Body of pancreas (tissue), 4 donors: Measurements from ENCODE around the gene SCNN1A. TPM values are rescaled to one million over a fixed set of nuclear protein-coding genes. Genes with fewer than 3 reads are reported as not detected.
"Not testable (repeated sequence)": the region's sequence is repeated elsewhere in the genome, so short reads cannot be mapped to it uniquely, and the experiment has no call there.

Experiments used
- ATAC-seq: fragments of 150-250 bp; one replicate; pipeline ENCODE4 v1.9.1; 2016
- DNase-seq, 4 donors: peaks; one replicate each; pipeline ENCODE4 v3.0.0-alpha.2; 2019
- H3K27ac ChIP-seq, 4 donors: fragments of 200-600 bp; sonication (generic); 1 replicate in 3 of 4; 2 replicates in 1 of 4; pipeline versions ENCODE4 v1.5.1 to v1.6.1; 2016 to 2019; ENCODE audit warnings: mild to moderate bottlenecking in 1 of 4, mixed read lengths in 1 of 4, moderate library complexity in 1 of 4
- H3K27me3 ChIP-seq, 2 donors: fragments of 200-600 bp; sonication (generic); one replicate each; pipeline ENCODE4 v1.6.0; 2016; ENCODE audit warnings: mild to moderate bottlenecking in 1 of 2
- H3K36me3 ChIP-seq, 2 donors: fragments of 200-600 bp; sonication (generic); replicated peaks in 1 of 2; 2 replicates each; pipeline ENCODE4 v1.5.1; 2016; ENCODE audit warnings: low read depth in 2 of 2; ENCODE audit not compliant: insufficient read depth in 1 of 2
- H3K4me1 ChIP-seq: fragments of 200-600 bp; sonication (generic); one replicate; pipeline ENCODE4 v1.6.0; 2016
- H3K4me3 ChIP-seq, 2 donors: fragments of 200-600 bp; sonication (generic); 1 replicate in 1 of 2; 2 replicates in 1 of 2; pipeline ENCODE4 v1.5.1; 2016 to 2019
- H3K9me3 ChIP-seq, 3 donors: fragments of 200-600 bp; sonication (generic); 1 replicate in 2 of 3; 2 replicates in 1 of 3; pipeline ENCODE4 v1.5.1; 2016
- POLR2A ChIP-seq, 3 donors: fragments of 450-650 bp; IDR thresholded peaks; one replicate each; pipeline ENCODE4 v1.6.1; 2016; ENCODE audit warnings: antibody characterized with exemption in 3 of 3, mild to moderate bottlenecking in 2 of 3
- WGBS, 2 donors: methylation state at CpG; one replicate each; pipeline ENCODE4 v1.1.5; 2017; 5-methylcytosine and 5-hydroxymethylcytosine counted together
- intact Hi-C: fragments of 100-400 bp; cut with DNase I; formaldehyde crosslinking; loops from one replicate; pipeline ENCODE4 v1.15.1; 2023
- total RNA-seq, 2 donors: library from RNA; depleted of rRNA; stranded (reverse); fragments of >200 nt; gene quantifications; one replicate each; pipeline ENCODE4 v1.1.0, GENCODE V29; 2016
- TF ChIP-seq, protein P1 (sequence below), 7 experiments: fragments of 450-650 bp in 4 of 7; fragments of 200-600 bp in 3 of 7; sonication (generic) in 3 of 7; IDR thresholded peaks; one replicate each; pipeline ENCODE4 v1.5.1; 2016 to 2019; ENCODE audit warnings: antibody characterized with exemption in 7 of 7

Gene SCNN1A
- total RNA-seq, 2 donors from 2014 or later: 62.5 to 112 TPM

DNA sequence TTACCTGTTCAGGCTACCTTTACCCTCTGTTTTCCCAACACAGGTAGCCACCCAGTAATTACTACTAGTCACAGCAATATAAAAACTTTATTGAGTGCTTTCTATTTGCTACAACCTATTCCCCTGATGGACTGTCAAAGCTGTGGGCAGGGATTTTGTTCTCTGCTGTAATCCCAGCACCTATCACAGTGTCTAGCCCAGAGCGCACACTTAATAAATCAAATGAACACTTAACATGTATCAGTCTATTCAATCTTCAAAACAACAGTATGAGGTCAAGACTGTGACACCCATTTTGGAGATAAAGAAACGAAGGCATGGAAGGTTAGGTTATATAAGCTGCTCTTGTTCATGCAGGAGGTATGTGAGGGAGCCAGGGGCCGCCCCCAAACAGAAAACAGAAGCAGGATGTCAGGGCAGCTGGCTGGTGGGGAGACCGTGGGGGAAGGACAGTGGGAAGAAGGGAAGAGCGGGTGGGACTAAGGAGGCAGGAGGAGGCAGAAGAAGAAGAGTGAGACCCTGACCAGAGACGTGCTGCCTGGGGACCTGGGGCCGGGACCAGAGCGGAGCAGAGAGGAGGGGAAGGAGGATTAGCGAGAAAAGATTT is 35.2 kb downstream of the SCNN1A start:
- no peaks in the 10 kb centered on the region for H3K27me3 ChIP-seq
- H3K4me3 ChIP-seq: peak overlapping the region in 1 of 2 donors; percentile 68
- 5 to 10% methylated on average over 9 of the region's 9 CpGs for WGBS, 2 donors
- no peaks in the 10 kb centered on the region for H3K9me3 ChIP-seq
- DNase-seq (peak in 1 of 4 donors; percentile 48), ATAC-seq (no peak)
- intact Hi-C loops: no loop called here
- H3K27ac ChIP-seq: peak overlapping the region; percentile 62 to 98 (median 94)
- TF ChIP-seq, protein P1, sequence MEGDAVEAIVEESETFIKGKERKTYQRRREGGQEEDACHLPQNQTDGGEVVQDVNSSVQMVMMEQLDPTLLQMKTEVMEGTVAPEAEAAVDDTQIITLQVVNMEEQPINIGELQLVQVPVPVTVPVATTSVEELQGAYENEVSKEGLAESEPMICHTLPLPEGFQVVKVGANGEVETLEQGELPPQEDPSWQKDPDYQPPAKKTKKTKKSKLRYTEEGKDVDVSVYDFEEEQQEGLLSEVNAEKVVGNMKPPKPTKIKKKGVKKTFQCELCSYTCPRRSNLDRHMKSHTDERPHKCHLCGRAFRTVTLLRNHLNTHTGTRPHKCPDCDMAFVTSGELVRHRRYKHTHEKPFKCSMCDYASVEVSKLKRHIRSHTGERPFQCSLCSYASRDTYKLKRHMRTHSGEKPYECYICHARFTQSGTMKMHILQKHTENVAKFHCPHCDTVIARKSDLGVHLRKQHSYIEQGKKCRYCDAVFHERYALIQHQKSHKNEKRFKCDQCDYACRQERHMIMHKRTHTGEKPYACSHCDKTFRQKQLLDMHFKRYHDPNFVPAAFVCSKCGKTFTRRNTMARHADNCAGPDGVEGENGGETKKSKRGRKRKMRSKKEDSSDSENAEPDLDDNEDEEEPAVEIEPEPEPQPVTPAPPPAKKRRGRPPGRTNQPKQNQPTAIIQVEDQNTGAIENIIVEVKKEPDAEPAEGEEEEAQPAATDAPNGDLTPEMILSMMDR (IDR thresholded peaks at IDR 0.05): no peak
- TF ChIP-seq POLR2A (IDR thresholded peaks at IDR 0.05): peak in 2 of 3 donors; percentile 57 to 59
- peaks cover 65% of the 10 kb centered on the region for H3K4me1 ChIP-seq
- no peaks in the 10 kb centered on the region for H3K36me3 ChIP-seq

DNA sequence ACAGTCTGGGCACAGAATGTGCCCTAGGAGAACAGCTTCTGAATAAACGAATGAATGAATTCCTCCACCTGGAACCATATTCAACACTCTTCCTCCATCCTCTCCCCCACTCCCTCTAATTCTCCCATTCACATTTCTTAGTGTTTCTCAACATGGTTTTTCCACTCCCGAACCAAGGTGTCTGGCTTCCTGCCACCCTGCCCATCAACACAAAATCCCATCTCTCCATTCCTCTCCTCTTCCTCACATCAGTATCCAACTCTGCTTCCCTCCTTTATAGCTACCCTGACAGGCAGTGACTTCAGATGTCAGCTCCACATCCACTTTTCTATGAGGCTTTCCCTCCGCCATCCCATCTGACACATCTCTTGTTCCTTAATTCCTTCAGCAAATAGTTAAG is 36.4 kb downstream of the SCNN1A start:
- TF ChIP-seq POLR2A (IDR thresholded peaks at IDR 0.05): no peak
- TF ChIP-seq, protein P1 (IDR thresholded peaks at IDR 0.05): no peak
- DNase-seq (no peak), ATAC-seq (no peak)
- no peak overlapping the region for H3K4me3 ChIP-seq
- no peaks in the 10 kb centered on the region for H3K36me3 ChIP-seq
- no peaks in the 10 kb centered on the region for H3K9me3 ChIP-seq
- intact Hi-C loops: no loop called here
- peak overlapping the region; percentile 62 to 98 (median 93) for H3K27ac ChIP-seq
- no peaks in the 10 kb centered on the region for H3K27me3 ChIP-seq
- 23 to 41% methylated on average over 3 of the region's 3 CpGs for WGBS, 2 donors
- H3K4me1 ChIP-seq: peaks cover 77% of the 10 kb centered on the region

DNA sequence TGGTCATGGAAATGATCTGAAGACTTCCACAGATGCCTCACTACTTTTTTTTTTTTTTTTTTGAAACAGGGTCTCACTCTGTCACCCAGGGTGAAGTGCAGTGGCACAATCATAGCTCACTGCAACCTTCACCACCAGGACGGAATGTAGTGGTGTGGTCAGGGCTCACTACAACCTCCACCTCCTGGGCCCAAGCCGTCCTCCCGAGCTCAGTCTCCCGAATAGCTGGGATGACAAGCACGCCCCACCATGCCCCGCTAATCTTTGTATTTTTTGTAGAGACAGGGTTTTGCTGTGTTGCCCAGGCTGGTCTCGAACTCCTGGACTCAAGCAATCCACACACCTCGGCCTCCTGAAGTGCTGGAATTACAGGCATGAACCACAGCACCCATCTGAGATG is 36.8 kb downstream of the SCNN1A start:
- DNase-seq, intact Hi-C loops, H3K4me3 ChIP-seq, ATAC-seq, H3K9me3 ChIP-seq, H3K27me3 ChIP-seq, H3K36me3 ChIP-seq: not testable (repeated sequence)
- WGBS, 2 donors: 75 to 78% methylated on average over 6 to 8 of the region's 8 CpGs
- Histone ChIP-seq H3K27ac (peak overlapping the region; percentile 62 to 98 (median 93)), H3K4me1 (peaks cover 81% of the 10 kb centered on the region)

DNA sequence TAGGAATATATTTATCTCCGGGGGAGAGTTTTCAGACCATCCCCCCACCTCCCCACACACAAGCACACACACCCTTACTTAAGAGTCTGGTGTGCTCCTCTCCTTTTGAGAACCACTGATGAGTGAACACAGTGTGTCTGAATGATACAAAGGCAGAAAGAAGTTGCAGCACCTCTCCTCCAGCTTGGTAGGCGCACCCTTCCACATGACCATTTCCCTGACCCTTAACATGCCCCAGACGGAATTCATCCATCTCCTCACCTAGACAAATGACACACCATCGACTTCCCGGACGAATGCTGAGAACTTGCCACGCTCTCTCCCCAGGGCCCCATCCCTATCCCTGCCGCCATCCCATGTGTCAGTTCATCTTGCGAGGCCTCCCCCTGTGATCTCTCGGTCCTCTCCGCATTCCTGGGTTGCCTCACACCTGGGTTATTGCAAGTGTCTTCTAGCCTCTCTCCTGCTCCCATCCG is 37.4 kb downstream of the SCNN1A start:
- TF ChIP-seq POLR2A (IDR thresholded peaks at IDR 0.05): no peak
- TF ChIP-seq, protein P1 (IDR thresholded peaks at IDR 0.05): no peak
- Histone ChIP-seq H3K4me3 (no peak overlapping the region), H3K9me3 (no peaks in the 10 kb centered on the region), H3K27me3 (no peaks in the 10 kb centered on the region), H3K4me1 (peaks cover 83% of the 10 kb centered on the region), H3K27ac (peak overlapping the region; percentile 89 to 99 (median 98)), H3K36me3 (peaks cover 0 to 7% of the 10 kb centered on the region in 2 donors)
- no peak for DNase-seq
- ATAC-seq: no peak
- WGBS, 2 donors: 54 to 63% methylated on average over 12 of the region's 12 CpGs
- intact Hi-C loops: no loop called here

DNA sequence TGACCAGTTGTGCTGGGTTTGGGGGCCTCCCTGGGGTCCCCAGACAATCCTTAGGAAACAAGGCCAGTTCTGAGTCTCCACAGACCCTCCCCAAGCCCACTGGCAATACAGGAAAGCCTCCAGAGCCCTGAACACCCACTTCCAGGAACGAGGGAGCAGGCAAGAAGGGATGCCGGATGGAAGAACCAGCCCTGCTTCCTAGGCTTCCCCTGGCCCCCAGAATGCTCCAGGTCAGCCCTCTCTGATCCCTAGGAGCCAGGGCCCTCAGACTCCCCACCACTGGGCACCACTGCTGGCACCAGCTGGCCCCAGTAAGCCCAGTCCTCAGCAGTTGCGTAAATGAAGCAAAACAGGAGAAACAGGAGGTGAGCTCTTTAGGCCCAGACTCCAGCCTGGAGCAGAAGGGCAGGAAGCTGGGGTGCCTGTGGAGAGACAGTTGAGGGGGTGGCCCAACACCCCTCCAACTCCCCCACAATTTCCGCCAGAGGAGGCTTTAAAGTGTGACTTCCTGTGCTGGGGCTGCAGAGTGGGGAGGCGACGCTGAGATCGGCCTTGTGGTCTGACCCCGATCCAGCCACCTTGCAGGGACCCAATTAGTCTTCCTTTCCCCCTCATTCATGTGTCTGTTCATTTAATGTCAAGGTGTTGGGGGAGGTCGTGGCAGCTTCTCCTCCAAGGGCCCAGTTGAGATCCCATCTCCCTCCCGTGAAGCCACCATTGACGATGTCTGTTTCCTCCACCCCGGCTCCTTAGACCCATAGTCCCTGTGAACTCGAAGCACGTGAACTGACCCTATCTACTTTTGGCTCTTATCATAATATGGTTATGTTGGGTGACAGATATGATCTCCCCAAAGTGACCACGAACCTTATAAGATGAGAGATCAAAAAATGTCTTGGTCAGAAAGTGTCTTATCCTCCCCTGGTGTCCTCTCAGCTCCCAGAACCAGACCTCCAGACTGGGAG is 38.2 kb downstream of the SCNN1A start:
- DNase-seq (peak in 1 of 4 donors; percentile 46), ATAC-seq (no peak)
- no peak for TF ChIP-seq POLR2A (IDR thresholded peaks at IDR 0.05)
- TF ChIP-seq, protein P1 (IDR thresholded peaks at IDR 0.05): no peak
- Histone ChIP-seq H3K4me3 (no peak overlapping the region), H3K36me3 (peaks cover 0 to 11% of the 10 kb centered on the region in 2 donors), H3K4me1 (peaks cover 74% of the 10 kb centered on the region), H3K27me3 (no peaks in the 10 kb centered on the region), H3K9me3 (no peaks in the 10 kb centered on the region), H3K27ac (peak overlapping the region; percentile 89 to 99 (median 98))
- 42 to 54% methylated on average over 14 to 15 of the region's 15 CpGs for WGBS, 2 donors
- intact Hi-C loops: no loop called here
